Adrenal gland (tissue), 12 donors: Measurements from ENCODE around the gene FAM181A. TPM values are rescaled to one million over a fixed set of nuclear protein-coding genes. Genes with fewer than 3 reads are reported as not detected.

Experiments
- DNase-seq, 7 donors: peaks; one replicate each; pipeline ENCODE4 v3.0.0-alpha.2; 2019 to 2020
- H3K27ac ChIP-seq, 5 donors: fragments of 200-600 bp; sonication (generic) in 4 of 5; 1 replicate in 3 of 5; 2 replicates in 2 of 5; pipeline versions ENCODE4 v1.5.1 to v1.8.0; 2016 to 2020; ENCODE audit warnings: mild to moderate bottlenecking in 1 of 5
- H3K27me3 ChIP-seq: fragments of 200-600 bp; 2 replicates; pipeline ENCODE4 v1.8.0; 2021
- H3K36me3 ChIP-seq, 2 donors: fragments of 200-600 bp; replicated peaks in 1 of 2; 1 replicate in 1 of 2; 2 replicates in 1 of 2; pipeline versions ENCODE4 v1.5.1 to v1.8.0; 2018 to 2022
- H3K4me1 ChIP-seq, 2 donors: fragments of 200-600 bp; replicated peaks in 1 of 2; 1 replicate in 1 of 2; 2 replicates in 1 of 2; pipeline versions ENCODE4 v1.5.1 to v1.8.0; 2018 to 2021
- H3K4me3 ChIP-seq, 4 donors: fragments of 200-600 bp; sonication (generic) in 3 of 4; one replicate each; pipeline ENCODE4 v1.5.1; 2016 to 2018
- H3K9me3 ChIP-seq, 3 donors: fragments of 200-600 bp; sonication (generic) in 1 of 3; replicated peaks in 1 of 3; 1 replicate in 2 of 3; 2 replicates in 1 of 3; pipeline versions ENCODE4 v1.5.1 to v1.8.0; 2016 to 2021
- POLR2A ChIP-seq, 2 donors: fragments of 450-650 bp; IDR thresholded peaks; one replicate each; pipeline ENCODE4 v1.6.1; 2017; ENCODE audit warnings: antibody characterized with exemption in 2 of 2, mild to moderate bottlenecking in 2 of 2, moderate library complexity in 1 of 2
- WGBS, 4 donors: extraction: QIAGEN DNeasy Blood & Tissue Kit in 2 of 4; methylation state at CpG; one replicate each; pipeline versions ENCODE4 v1.1.5 to v1.1.7; 2013 to 2017; 5-methylcytosine and 5-hydroxymethylcytosine counted together
- intact Hi-C, 2 donors: fragments of 100-400 bp; cut with DNase I; formaldehyde crosslinking; loops; one replicate each; pipeline versions ENCODE4 v1.14.1 to v1.15.0; 2022 to 2023
- polyA plus RNA-seq, 3 donors: library from polyadenylated mRNA; stranded (reverse); fragments of 200-250 nt in 2 of 3; fragments of 350-450 nt in 1 of 3; fragmentation: Illumina TruSeq in 1 of 3; extraction: RNeasy Lipid Tissue Mini Kit (QIAGEN cat#74804) in 1 of 3; gene quantifications; one replicate each; pipeline ENCODE4 v1.2.3, GENCODE V29; 2013 to 2014
- total RNA-seq, 9 donors: library from RNA; depleted of rRNA in 4 of 9; stranded (reverse); fragments of >200 nt in 4 of 9; fragments of 120-200 nt in 1 of 9; fragmentation: NEBNext Ultra II Directional in 1 of 9; extraction: Animal tissue kit (Norgen Biotek cat#: 25700) in 1 of 9; gene quantifications; one replicate each; pipeline versions ENCODE4 v1.1.0 to v1.2.4, GENCODE V29; 2013 to 2023
- TF ChIP-seq, protein P1 (sequence below), 6 experiments: fragments of 450-650 bp in 4 of 6; fragments of 200-600 bp in 2 of 6; sonication (generic) in 1 of 6; IDR thresholded peaks; 1 replicate in 5 of 6; 2 replicates in 1 of 6; pipeline versions ENCODE4 v1.5.1 to v1.8.0; 2016 to 2021; ENCODE audit warnings: antibody characterized with exemption in 6 of 6, mild to moderate bottlenecking in 2 of 6, moderate library complexity in 1 of 6
- donor health status: healthy with polysubstance abuse.
- donor health status: Bipolar disorder and iron deficiency.
- donor health status: DM: yes; HTN: yes; CAD: no.
- donor health status: DM: no; HTN: no; CAD: no.
- donor health status: DM: no; HTN: no; CAD: no.
- donor health status: DM: yes; HTN: yes; CAD: no.

Gene FAM181A
- total and polyA plus RNA-seq, 12 donors, result not detected

DNA sequence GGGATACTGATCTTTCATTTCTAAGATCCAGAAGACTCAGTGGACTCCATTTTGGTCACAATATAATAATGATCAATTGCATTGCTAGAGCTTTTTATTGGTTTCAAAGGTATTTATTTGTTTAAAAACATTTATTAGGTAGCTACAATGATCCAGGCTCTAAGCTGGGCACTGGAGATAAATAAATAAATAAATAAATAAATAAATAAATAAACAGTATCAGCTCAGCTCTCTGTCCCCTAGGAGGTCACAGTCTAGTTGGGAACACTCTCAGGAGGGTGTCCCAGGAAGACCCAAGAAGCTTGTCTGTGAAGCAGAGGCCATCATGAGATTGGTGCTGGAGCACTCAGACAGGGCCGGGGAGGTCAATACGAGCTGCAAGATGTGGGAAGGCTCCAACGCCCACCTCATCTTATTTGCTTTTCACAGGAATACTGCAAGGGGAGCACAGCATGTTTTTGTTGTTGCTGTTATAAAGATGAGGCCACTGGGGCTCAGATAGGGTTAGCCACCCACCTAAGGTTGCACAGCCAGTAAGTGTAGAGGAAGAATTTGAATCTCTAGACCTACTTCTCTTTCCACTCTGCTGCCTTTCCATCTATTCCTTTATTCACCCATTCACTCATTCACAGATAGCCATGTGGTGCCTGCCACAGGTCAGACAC, 33.8 kb downstream of the FAM181A start:
- WGBS, 4 donors, result 84 to 95% (median 89%) methylated on average over 3 of the region's 3 CpGs
- Histone ChIP-seq H3K27me3 (no peaks in the 10 kb centered on the region), H3K36me3 (no peaks in the 10 kb centered on the region), H3K4me3 (no peak overlapping the region), H3K4me1 (peaks cover 9 to 10% of the 10 kb centered on the region in 2 donors), H3K27ac (no peak overlapping the region), H3K9me3 (no peaks in the 10 kb centered on the region)
- intact Hi-C loops, result no loop called here
- DNase-seq, result no peak
- TF ChIP-seq, protein P1, sequence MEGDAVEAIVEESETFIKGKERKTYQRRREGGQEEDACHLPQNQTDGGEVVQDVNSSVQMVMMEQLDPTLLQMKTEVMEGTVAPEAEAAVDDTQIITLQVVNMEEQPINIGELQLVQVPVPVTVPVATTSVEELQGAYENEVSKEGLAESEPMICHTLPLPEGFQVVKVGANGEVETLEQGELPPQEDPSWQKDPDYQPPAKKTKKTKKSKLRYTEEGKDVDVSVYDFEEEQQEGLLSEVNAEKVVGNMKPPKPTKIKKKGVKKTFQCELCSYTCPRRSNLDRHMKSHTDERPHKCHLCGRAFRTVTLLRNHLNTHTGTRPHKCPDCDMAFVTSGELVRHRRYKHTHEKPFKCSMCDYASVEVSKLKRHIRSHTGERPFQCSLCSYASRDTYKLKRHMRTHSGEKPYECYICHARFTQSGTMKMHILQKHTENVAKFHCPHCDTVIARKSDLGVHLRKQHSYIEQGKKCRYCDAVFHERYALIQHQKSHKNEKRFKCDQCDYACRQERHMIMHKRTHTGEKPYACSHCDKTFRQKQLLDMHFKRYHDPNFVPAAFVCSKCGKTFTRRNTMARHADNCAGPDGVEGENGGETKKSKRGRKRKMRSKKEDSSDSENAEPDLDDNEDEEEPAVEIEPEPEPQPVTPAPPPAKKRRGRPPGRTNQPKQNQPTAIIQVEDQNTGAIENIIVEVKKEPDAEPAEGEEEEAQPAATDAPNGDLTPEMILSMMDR (IDR thresholded peaks at IDR 0.05), result no peak
- TF ChIP-seq POLR2A (IDR thresholded peaks at IDR 0.05), result no peak

DNA sequence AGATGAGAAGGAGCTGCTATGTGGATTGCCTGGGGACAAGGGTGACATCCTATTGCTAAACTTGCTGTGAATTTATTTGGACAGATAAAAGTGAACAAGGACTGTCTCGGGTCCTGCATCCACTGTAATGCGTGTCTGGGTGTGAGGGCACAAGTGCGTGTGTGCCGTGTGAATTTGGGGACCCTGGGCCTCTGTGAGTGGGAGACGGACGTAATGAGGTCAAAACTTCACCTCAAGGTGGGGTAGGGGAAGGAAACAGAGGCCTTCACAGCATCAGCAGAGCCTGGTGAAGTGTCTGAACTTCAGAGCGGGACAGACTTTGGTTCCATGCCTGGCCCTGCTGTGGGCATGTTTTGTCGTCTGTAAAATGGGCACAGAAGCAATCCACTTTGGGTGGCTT, 34.5 kb downstream of the FAM181A start:
- H3K4me1 ChIP-seq, result peaks cover 9% of the 10 kb centered on the region in 2 donors
- TF ChIP-seq, protein P1 (IDR thresholded peaks at IDR 0.05), result no peak
- no peak for TF ChIP-seq POLR2A (IDR thresholded peaks at IDR 0.05)
- intact Hi-C loops, result no loop called here
- no peak overlapping the region for H3K4me3 ChIP-seq
- no peaks in the 10 kb centered on the region for H3K9me3 ChIP-seq
- WGBS, 4 donors, result 94 to 96% (median 94%) methylated on average over 8 of the region's 8 CpGs
- no peaks in the 10 kb centered on the region for H3K36me3 ChIP-seq
- H3K27ac ChIP-seq, result no peak overlapping the region
- H3K27me3 ChIP-seq, result no peaks in the 10 kb centered on the region
- no peak for DNase-seq

DNA sequence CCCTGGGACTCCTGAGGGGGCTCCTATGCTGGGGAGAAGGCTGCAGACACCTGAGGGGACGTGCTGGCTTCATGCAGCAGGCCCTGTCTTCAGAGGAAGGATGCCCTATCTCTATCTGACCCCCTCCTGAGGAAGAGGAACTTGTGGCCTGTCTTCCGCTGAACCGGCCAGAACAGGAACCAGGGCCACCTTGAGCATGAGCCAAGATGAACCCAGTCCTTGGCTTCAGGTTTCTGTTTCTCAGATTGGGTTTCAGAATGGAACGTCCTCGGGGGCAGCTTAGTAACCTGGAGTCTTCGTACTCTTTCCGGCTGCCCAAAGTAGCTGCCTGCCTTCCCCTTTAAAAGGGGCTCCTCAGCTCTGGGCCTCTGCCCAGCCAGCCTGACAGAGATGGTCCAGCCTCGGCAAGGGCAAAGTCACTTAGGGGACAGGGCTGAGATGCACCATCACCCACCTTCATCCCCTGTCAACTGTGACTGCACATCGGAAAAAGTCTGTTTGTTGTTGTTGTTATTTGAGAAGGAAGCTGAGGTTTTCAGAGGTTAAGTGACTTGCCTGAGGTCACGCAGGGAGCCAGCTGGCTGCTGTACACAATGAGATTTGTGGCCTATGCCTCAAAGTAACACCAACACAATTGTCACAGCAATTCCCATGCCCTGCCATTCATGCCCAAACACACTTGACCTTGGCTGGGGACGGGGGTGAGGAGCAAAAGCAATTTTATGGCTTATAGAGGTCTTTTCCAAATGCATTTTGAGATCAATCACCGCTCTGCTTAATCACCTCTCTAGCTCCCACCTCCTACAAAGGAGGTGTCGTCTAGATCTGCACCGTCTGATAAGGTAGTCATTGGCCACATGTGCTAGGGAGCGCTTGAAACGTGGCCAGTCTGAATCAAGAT, 35.8 kb downstream of the FAM181A start:
- Histone ChIP-seq H3K9me3 (no peaks in the 10 kb centered on the region), H3K4me1 (peaks cover 9% of the 10 kb centered on the region in 2 donors), H3K4me3 (no peak overlapping the region), H3K27ac (peak overlapping the region in 1 of 5 donors; percentile 29), H3K27me3 (no peaks in the 10 kb centered on the region), H3K36me3 (no peaks in the 10 kb centered on the region)
- intact Hi-C loops, result no loop called here
- DNase-seq, result peak in 3 of 7 donors; percentile 36 to 75 (median 54)
- 49 to 61% (median 53%) methylated on average over 15 to 16 of the region's 16 CpGs for whole genome bisulfite sequencing, 4 donors
- TF ChIP-seq, protein P1 (IDR thresholded peaks at IDR 0.05), result no peak
- TF ChIP-seq POLR2A (IDR thresholded peaks at IDR 0.05), result no peak

DNA sequence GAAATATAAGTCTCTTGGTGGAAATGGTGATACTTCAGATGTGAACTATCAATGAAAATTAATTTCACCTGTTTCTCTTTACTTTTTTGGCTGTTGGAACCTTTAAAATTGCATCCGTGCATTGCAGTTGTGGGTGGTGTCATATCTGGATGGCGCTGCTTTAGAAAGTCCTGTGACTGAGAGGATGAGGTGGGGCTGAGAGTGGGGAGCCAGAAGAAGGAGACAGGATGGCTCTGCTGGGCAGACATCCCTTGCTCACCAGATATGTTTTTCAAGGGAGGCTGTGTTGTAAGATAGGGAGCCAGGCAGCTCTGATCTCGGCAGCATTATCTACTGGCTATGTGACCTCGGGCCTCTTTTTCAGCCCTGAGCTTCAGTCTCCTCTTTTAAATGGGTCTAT, 36.5 kb downstream of the FAM181A start:
- no peak for DNase-seq
- no peak for TF ChIP-seq POLR2A (IDR thresholded peaks at IDR 0.05)
- TF ChIP-seq, protein P1 (IDR thresholded peaks at IDR 0.05), result no peak
- peaks cover 9% of the 10 kb centered on the region in 2 donors for H3K4me1 ChIP-seq
- 78 to 86% (median 82%) methylated on average over 4 of the region's 4 CpGs for WGBS, 4 donors
- H3K27me3 ChIP-seq, result no peaks in the 10 kb centered on the region
- H3K4me3 ChIP-seq, result no peak overlapping the region
- H3K9me3 ChIP-seq, result no peaks in the 10 kb centered on the region
- intact Hi-C loops, result no loop called here
- no peak overlapping the region for H3K27ac ChIP-seq
- H3K36me3 ChIP-seq, result no peaks in the 10 kb centered on the region
